GM12878 (cell line): Measurements from ENCODE around the gene NOTCH4. TPM values are rescaled to one million over a fixed set of nuclear protein-coding genes. Genes with fewer than 3 reads are reported as not detected.

Experiments used
- ATAC-seq: fragments of 200-7000 bp; cut with Tn5 transposase; 3 replicates; pipeline ENCODE4 v1.9.1; 2020; ENCODE audit warnings: mild to moderate bottlenecking, moderate library complexity
- BruUV-seq: library from RNA; stranded (reverse); fragments of 400-500 nt; replicated peaks from 2 replicates; lab custom pipeline; 2021; lab: Mats Ljungman, UMichigan
- CTCF ChIA-PET: fragments of 300-600 bp; sonication (Branson Sonifier 250); formaldehyde crosslinking; extraction: SDS; loops from one replicate; lab custom pipeline; 2021; ENCODE audit warnings: inconsistent platforms; lab: Yijun Ruan, JAX
- POLR2A ChIA-PET: fragments of 350-600 bp; formaldehyde crosslinking; extraction: SDS; loops from one replicate; lab custom pipeline; 2021; ENCODE audit warnings: inconsistent platforms; lab: Charles Lee
- RAD21 ChIA-PET: fragments of 300-600 bp; sonication (Branson Sonifier 250); formaldehyde crosslinking; loops from one replicate; lab custom pipeline; 2023; ENCODE audit warnings: antibody characterized with exemption; ENCODE audit not compliant: unreplicated experiment; lab: Charles Lee
- SMC1A ChIA-PET: fragments of 300-600 bp; sonication (Branson Sonifier 250); formaldehyde crosslinking; loops from one replicate; lab custom pipeline; 2023; ENCODE audit not compliant: unreplicated experiment, uncharacterized antibody; lab: Charles Lee
- DNase-seq: peaks from one replicate; pipeline ENCODE4 v3.0.0-alpha.2; 2011; ENCODE audit warnings: low read depth, low spot score
- FAIRE-seq: peaks from 3 replicates; lab custom pipeline; 2011; peaks lifted over from hg19 to GRCh38; lab: Jason Lieb, UNC
- H2AFZ ChIP-seq: 2 replicates; pipeline ENCODE4 v1.6.0; 2011; ENCODE audit warnings: low read depth, low read length, control low read depth; ENCODE audit not compliant: control insufficient read depth
- H3K27ac ChIP-seq: 2 replicates; pipeline ENCODE4 v1.5.1; 2011; ENCODE audit warnings: control low read depth; ENCODE audit not compliant: control insufficient read depth, insufficient read depth
- H3K27me3 ChIP-seq, 2 experiments: replicated peaks in 1 of 2; 2 replicates each; pipeline versions ENCODE4 v1.6.0 to v1.6.1; 2011; ENCODE audit warnings: low read length in 1 of 2; ENCODE audit not compliant: control insufficient read depth in 2 of 2, insufficient read depth in 2 of 2
- H3K36me3 ChIP-seq, 2 experiments: 2 replicates each; pipeline ENCODE4 v1.5.1; 2011; ENCODE audit warnings: low read length in 1 of 2; ENCODE audit not compliant: control insufficient read depth in 2 of 2, insufficient read depth in 2 of 2
- H3K4me1 ChIP-seq: 2 replicates; pipeline ENCODE4 v1.6.1; 2011; ENCODE audit warnings: mild to moderate bottlenecking, low read length, moderate library complexity, mixed read lengths; ENCODE audit not compliant: control insufficient read depth, insufficient read depth
- H3K4me2 ChIP-seq: 2 replicates; pipeline ENCODE4 v1.6.0; 2011; ENCODE audit warnings: control low read depth; ENCODE audit not compliant: control insufficient read depth, insufficient read depth
- H3K4me3 ChIP-seq: fragments of 200-600 bp; sonication (generic); 2 replicates; pipeline ENCODE4 v1.5.1; 2016
- H3K79me2 ChIP-seq: 2 replicates; pipeline ENCODE4 v1.6.0; 2011; ENCODE audit warnings: low read length; ENCODE audit not compliant: control insufficient read depth, insufficient read depth
- H3K9ac ChIP-seq: 2 replicates; pipeline ENCODE4 v1.8.0; 2011; ENCODE audit warnings: low read length, control low read depth, mixed read lengths; ENCODE audit not compliant: control insufficient read depth, insufficient read depth
- H3K9me3 ChIP-seq: replicated peaks from 3 replicates; pipeline ENCODE4 v1.5.1; 2011; ENCODE audit warnings: mild to moderate bottlenecking, low read length; ENCODE audit not compliant: control insufficient read depth, insufficient read depth
- H4K20me1 ChIP-seq: 2 replicates; pipeline ENCODE4 v1.6.0; 2011; ENCODE audit not compliant: control insufficient read depth, insufficient read depth
- E2F8 ChIP-seq: fragments of 450-650 bp; IDR thresholded peaks from 2 replicates; pipeline ENCODE4 v1.6.1; 2018; ENCODE audit warnings: mild to moderate bottlenecking, low read depth, moderate library complexity; ENCODE audit not compliant: partially characterized antibody
- HSF1 ChIP-seq: fragments of 150-350 bp; IDR thresholded peaks from 2 replicates; pipeline ENCODE4 v1.6.1; 2014; ENCODE audit warnings: mild to moderate bottlenecking, low read depth, low read length
- POLR2AphosphoS2 ChIP-seq: IDR thresholded peaks from 2 replicates; pipeline ENCODE4 v1.6.1; 2011; ENCODE audit warnings: low read depth, mild to moderate bottlenecking, low read length, improper control_type of control experiment, moderate library complexity
- POLR2AphosphoS5 ChIP-seq: IDR thresholded peaks from 2 replicates; pipeline ENCODE4 v1.6.1; 2011; ENCODE audit warnings: mild to moderate bottlenecking, low read length, inconsistent platforms
- SPI1 ChIP-seq: IDR thresholded peaks from 2 replicates; pipeline ENCODE4 v1.6.1; 2011; ENCODE audit warnings: low read depth, mild to moderate bottlenecking, low read length, moderate library complexity, borderline replicate concordance; ENCODE audit not compliant: insufficient read depth
- ZBTB40 ChIP-seq: fragments of 450-650 bp; IDR thresholded peaks from 2 replicates; pipeline ENCODE4 v1.6.1; 2016; ENCODE audit warnings: mild to moderate bottlenecking, moderate library complexity, borderline replicate concordance
- ZNF24 ChIP-seq: fragments of 450-650 bp; IDR thresholded peaks from 2 replicates; pipeline ENCODE4 v1.6.1; 2017; ENCODE audit warnings: antibody characterized with exemption, mild to moderate bottlenecking
- ZNF274 ChIP-seq: IDR thresholded peaks from one replicate; pipeline ENCODE4 v1.8.0; 2011; ENCODE audit not compliant: insufficient read length, insufficient read depth
- ZNF687 ChIP-seq: fragments of 450-650 bp; IDR thresholded peaks from 2 replicates; pipeline ENCODE4 v1.6.1; 2017; ENCODE audit warnings: mild to moderate bottlenecking, moderate library complexity
- WGBS: methylation state at CpG from one replicate; pipeline ENCODE4 v1.1.6; 2016; ENCODE audit warnings: low lambda C conversion rate; ENCODE audit not compliant: insufficient replicate concordance, insufficient coverage; ENCODE audit errors: missing lambda C conversion rate; 5-methylcytosine and 5-hydroxymethylcytosine counted together
- in situ Hi-C: fragments of 300-500 bp; cut with MboI; formaldehyde crosslinking; loops from 9 replicates; pipeline ENCODE4 v1.14.3; 2018; ENCODE audit warnings: mixed read lengths
- intact Hi-C: fragments of 100-400 bp; cut with micrococcal nuclease; formaldehyde crosslinking; loops from one replicate; pipeline ENCODE4 v1.14.2; 2022; ENCODE audit not compliant: unreplicated experiment
- polyA plus RNA-seq, 11 experiments: library from polyadenylated mRNA; depleted of rRNA in 4 of 11; unstranded in 6 of 11; stranded (reverse) in 5 of 11; fragments of >200 nt; fragmentation: Nextera tagmentation in 4 of 11; fragmentation: Illumina TruSeq in 1 of 11; extraction: Ambion mirVana in 4 of 11; extraction: Trizol in 1 of 11; gene quantifications; 1 replicate in 1 of 11; 2 replicates in 10 of 11; pipeline versions ENCODE4 v1.2.1 to v1.2.3, GENCODE V29; 2011 to 2016; ENCODE audit warnings: inconsistent platforms in 2 of 11, missing spikeins in 2 of 11, low read depth in 1 of 11
- total RNA-seq, 4 experiments: library from RNA; depleted of rRNA in 3 of 4; stranded (reverse); fragments of >200 nt in 3 of 4; fragmentation: Illumina TruSeq in 1 of 4; extraction: Trizol in 1 of 4; gene quantifications; 2 replicates each; pipeline versions ENCODE4 v1.2.1 to v1.2.3, GENCODE V29; 2013 to 2021

NOTCH4 gene
- total and polyA plus RNA-seq, 10 of the 15 experiments (the other 5 are each of a cell fraction or from before 2014, with no cell fraction given): 0.66 to 3.3 (median 1.4) TPM

- TF ChIP-seq E2F8 (no peak), SPI1 (no peak)
These were observed 48.6 kb downstream of the NOTCH4 start (continued) for GRCh38 chr6:32175322-32175710.

GRCh38 chr6:32174416-32174815, 49.5 kb downstream of the NOTCH4 start:
- Histone ChIP-seq H3K36me3 (no peaks in the 10 kb centered on the region), H3K27me3 (no peaks in the 10 kb centered on the region), H3K9ac (no peak overlapping the region), H3K4me2 (peak overlapping the region; percentile 68), H3K79me2 (peaks cover 21% of the 10 kb centered on the region), H3K9me3 (no peaks in the 10 kb centered on the region), H4K20me1 (no peaks in the 10 kb centered on the region), H3K27ac (no peak overlapping the region), H3K4me1 (peaks cover 10% of the 10 kb centered on the region), H3K4me3 (no peak overlapping the region), H2AFZ (no peak overlapping the region)
- intact Hi-C loops: no loop called here
- ATAC-seq: no peak
- ChIA-PET POLR2A (interaction anchor here (1.5 kb wide), 1 partner anchor 46 kb away, joined by 6 read pairs; the partner anchor contains the start of gene ATF6B), RAD21 (no interaction called here), SMC1A (no interaction called here), CTCF (no interaction called here)
- WGBS: 100% methylated on average over 1 of the region's 1 CpG
- BruUV-seq: no TSS peak
- in situ Hi-C loops: no loop called here
- no peak for FAIRE-seq
- DNase-seq: no peak
- TF ChIP-seq ZNF274 (no peak), ZNF687 (no peak), ZBTB40 (no peak), POLR2AphosphoS5 (no peak), ZNF24 (no peak), HSF1 (no peak), POLR2AphosphoS2 (no peak)
